Lower leg skin (tissue), 4 donors: ENCODE data around the gene ZC3H8. TPM values are rescaled to one million over a fixed set of nuclear protein-coding genes. Genes with fewer than 3 reads are reported as not detected.

Source experiments
- DNase-seq, 2 donors: peaks; one replicate each; pipeline ENCODE4 v3.0.0-alpha.2; 2019; ENCODE audit warnings: low spot score in 2 of 2
- H3K4me3 ChIP-seq: fragments of 200-600 bp; sonication (generic); 2 replicates; pipeline ENCODE4 v1.5.1; 2017; ENCODE audit warnings: mild to moderate bottlenecking, low read depth; ENCODE audit not compliant: poor library complexity, severe bottlenecking
- POLR2A ChIP-seq, 2 donors: fragments of 450-650 bp; IDR thresholded peaks; one replicate each; pipeline ENCODE4 v1.6.1; 2016 to 2017; ENCODE audit warnings: antibody characterized with exemption in 2 of 2, mild to moderate bottlenecking in 1 of 2, moderate library complexity in 1 of 2
- WGBS, 2 donors: methylation state at CpG; one replicate each; pipeline ENCODE4 v1.1.5; 2018; 5-methylcytosine and 5-hydroxymethylcytosine counted together
- intact Hi-C: fragments of 100-400 bp; cut with DNase I; formaldehyde crosslinking; loops from one replicate; pipeline ENCODE4 v1.15.0; 2023; ENCODE audit warnings: low total_unique reads
- total RNA-seq, 4 donors: library from RNA; depleted of rRNA; stranded (reverse); fragments of >200 nt; gene quantifications; one replicate each; pipeline ENCODE4 v1.1.0, GENCODE V29; 2016
- TF ChIP-seq, protein P1 (sequence below), 3 donors: fragments of 450-650 bp; IDR thresholded peaks; one replicate each; pipeline ENCODE4 v1.5.1; 2016; ENCODE audit warnings: antibody characterized with exemption in 3 of 3, mild to moderate bottlenecking in 3 of 3, moderate library complexity in 2 of 3

ZC3H8 gene
- total RNA-seq, 4 donors from 2014 or later: 7.9 to 41.0 (median 12.4) TPM

DNA sequence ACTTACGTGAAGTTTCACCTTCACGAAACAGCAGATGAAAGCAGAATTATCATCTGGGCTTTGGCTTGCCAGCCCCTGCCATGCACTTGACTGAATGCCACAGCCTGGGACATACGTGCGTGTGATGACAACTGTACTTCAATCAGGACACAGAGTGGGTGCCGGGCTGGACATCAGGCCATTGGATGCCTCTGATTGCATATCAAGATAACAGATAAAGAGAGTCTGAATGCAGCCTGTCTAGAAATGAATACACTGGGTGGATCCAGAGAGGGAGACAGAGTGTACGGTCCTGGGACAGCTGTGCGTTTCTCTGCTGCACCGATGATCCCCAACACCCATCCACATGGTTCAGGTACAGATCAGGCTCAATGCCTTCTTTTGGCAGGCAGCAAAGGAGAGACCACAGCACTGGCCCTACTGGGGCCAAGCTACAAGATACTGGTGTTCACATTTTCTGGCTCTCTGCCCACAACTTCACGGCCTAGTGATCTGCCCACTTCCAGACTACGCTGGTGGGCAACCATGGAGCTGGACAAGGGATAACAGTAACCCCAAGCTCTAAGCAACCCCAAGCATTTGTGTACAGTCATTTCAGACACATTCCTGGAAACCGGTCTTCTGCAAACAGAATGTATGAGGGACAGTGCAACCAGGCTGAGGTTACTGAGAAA, 81.1 kb downstream of the ZC3H8 start:
- intact Hi-C loops: no loop called here
- TF ChIP-seq, protein P1, sequence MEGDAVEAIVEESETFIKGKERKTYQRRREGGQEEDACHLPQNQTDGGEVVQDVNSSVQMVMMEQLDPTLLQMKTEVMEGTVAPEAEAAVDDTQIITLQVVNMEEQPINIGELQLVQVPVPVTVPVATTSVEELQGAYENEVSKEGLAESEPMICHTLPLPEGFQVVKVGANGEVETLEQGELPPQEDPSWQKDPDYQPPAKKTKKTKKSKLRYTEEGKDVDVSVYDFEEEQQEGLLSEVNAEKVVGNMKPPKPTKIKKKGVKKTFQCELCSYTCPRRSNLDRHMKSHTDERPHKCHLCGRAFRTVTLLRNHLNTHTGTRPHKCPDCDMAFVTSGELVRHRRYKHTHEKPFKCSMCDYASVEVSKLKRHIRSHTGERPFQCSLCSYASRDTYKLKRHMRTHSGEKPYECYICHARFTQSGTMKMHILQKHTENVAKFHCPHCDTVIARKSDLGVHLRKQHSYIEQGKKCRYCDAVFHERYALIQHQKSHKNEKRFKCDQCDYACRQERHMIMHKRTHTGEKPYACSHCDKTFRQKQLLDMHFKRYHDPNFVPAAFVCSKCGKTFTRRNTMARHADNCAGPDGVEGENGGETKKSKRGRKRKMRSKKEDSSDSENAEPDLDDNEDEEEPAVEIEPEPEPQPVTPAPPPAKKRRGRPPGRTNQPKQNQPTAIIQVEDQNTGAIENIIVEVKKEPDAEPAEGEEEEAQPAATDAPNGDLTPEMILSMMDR (IDR thresholded peaks at IDR 0.05): no peak
- TF ChIP-seq POLR2A (IDR thresholded peaks at IDR 0.05): no peak
- 94 to 99% methylated on average over 10 to 11 of the region's 11 CpGs for WGBS, 2 donors

DNA sequence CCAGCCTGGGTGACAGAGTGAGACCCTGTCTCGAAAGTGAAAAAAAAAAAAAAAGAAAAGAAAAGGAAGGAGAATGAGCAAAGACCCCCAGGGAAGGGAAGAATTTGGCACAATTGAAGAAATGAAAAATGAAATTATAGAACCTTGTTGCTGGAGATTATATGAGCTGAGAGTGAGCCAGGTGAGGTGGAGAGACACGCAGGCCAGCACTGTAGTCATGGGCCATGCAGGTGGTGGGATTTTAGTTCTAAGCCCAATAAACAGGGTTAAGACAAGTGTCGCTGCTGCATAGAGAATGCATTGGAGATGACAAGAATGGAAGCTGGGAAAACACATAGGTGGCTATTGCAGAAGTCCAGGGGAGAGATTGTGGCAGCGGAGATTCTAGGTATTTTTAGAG, 84.3 kb downstream of the ZC3H8 start:
- 90 to 91% methylated on average over 4 of the region's 4 CpGs for WGBS, 2 donors

More for the DNA sequence above, 81.1 kb downstream of the ZC3H8 start:
- DNase-seq: peak in 1 of 2 donors; percentile 64
- H3K4me3 ChIP-seq: no peak overlapping the region

DNA sequence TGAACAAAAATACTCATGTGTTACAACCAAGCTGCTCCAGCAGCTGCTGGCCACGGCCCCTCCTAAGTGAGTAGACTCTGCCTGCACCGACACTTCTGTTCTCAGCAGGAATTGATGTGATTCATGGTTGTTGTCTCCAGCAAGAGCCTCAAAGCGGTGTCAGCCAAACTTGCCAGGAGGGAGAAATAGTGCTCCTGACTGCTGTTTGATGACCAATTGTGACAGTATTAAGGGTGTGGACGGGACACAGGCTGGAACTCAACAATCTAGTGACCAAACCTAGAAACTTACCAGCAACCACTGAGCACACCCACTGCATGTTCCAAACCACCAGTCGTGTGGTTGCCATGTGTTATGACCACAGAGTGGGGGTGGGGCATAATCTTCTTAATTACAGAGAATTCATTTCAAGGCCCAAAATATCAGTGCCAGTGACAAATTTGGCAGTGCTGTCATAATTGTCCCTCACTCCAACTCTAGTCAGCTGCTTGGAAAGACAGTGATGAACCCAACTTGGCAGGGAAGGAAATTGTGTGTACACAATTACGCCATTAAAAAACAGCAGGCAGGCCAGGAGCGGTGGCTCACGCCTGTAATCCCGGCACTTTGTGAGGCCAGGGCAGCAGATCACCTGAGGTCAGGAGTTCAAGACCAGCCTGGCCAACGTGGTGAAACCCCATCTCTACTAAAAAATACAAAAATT, 86.3 kb downstream of the ZC3H8 start:
- no peak for TF ChIP-seq POLR2A (IDR thresholded peaks at IDR 0.05)
- TF ChIP-seq, protein P1 (IDR thresholded peaks at IDR 0.05): no peak
- DNase-seq: peak; percentile 85 to 90
- intact Hi-C loops: no loop called here
- 65 to 70% methylated on average over 10 of the region's 10 CpGs for WGBS, 2 donors
- H3K4me3 ChIP-seq: no peak overlapping the region

More for the DNA sequence above, 84.3 kb downstream of the ZC3H8 start:
- no peak overlapping the region for H3K4me3 ChIP-seq
- intact Hi-C loops: no loop called here
- DNase-seq: peak in 1 of 2 donors; percentile 57
- TF ChIP-seq, protein P1 (IDR thresholded peaks at IDR 0.05): no peak
- no peak for TF ChIP-seq POLR2A (IDR thresholded peaks at IDR 0.05)

DNA sequence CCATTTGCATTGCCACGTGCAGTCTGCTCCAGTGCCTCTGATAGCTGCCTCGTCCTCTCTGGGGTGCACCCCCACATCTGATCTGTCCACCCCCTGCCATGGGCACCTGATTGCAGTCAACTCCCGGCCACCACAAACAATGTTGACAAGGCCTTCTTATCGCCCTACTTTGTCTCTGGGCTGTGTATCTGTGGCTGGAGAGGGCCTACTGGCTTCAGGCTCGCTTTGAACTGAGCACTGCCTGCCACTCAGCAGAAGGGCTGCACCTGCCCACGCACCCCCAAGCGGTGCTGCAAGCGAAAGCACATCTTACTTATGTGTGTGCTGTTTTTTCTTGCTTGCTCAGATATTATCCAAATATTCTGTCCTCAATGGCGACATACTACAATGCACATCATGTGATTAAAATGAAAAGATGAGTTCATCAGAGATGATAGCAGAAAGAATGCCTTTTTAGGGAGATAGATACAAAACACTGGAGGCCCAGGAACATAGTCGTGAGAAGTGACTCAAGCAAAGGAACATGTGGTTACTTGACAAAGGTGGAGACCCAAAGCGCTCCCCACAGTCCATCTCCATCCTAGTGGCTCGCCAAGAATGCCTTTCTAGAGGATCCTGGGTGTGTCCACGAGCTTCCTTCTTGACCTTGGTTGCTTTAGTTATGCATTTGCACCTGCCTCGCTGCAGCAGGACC, 87.9 kb downstream of the ZC3H8 start:
- WGBS, 2 donors: 87 to 88% methylated on average over 14 of the region's 14 CpGs
- TF ChIP-seq POLR2A (IDR thresholded peaks at IDR 0.05): no peak
- TF ChIP-seq, protein P1 (IDR thresholded peaks at IDR 0.05): no peak
- no peak overlapping the region for H3K4me3 ChIP-seq
- peak in 1 of 2 donors; percentile 79 for DNase-seq
- intact Hi-C loops: no loop called here

DNA sequence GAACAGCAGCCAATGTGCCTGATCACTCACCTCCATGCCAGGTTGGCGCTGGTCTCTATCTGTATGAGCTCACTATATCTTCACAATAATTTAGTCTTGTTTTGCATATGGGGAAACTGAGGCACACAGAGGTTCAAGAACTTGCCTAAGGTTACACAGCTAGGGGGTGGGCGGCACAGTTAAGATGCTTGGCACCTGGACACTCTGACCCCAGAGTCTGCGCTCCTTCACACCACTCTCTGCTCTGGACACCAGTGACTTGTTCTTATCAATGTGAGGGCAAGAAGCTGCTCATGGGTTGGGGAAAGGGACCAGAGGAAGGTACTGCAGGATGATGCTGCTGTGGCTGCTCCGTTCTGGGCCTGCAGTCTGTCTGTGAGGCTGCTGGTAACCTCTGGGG, 89.5 kb downstream of the ZC3H8 start:
- H3K4me3 ChIP-seq: no peak overlapping the region
- intact Hi-C loops: no loop called here
- DNase-seq: peak in 1 of 2 donors; percentile 43
- TF ChIP-seq, protein P1 (IDR thresholded peaks at IDR 0.05): no peak
- TF ChIP-seq POLR2A (IDR thresholded peaks at IDR 0.05): no peak
- 92 to 95% methylated on average over 4 of the region's 4 CpGs for WGBS, 2 donors
